Panc1 (cell line): Measurements from ENCODE around the gene EPX. TPM values are rescaled to one million over a fixed set of nuclear protein-coding genes. Genes with fewer than 3 reads are reported as not detected.

ENCODE experiments used
- ATAC-seq: fragments of 200-7000 bp; cut with Tn5 transposase; 2 replicates; pipeline ENCODE4 v1.9.1; 2020; ENCODE audit warnings: mild to moderate bottlenecking, moderate library complexity
- BruUV-seq: library from RNA; stranded (reverse); fragments of 400-500 nt; replicated peaks from 2 replicates; lab custom pipeline; 2021; lab: Mats Ljungman, UMichigan
- CTCF ChIA-PET: fragments of 300-600 bp; sonication (Branson Sonifier 250); formaldehyde crosslinking; loops from one replicate; lab custom pipeline; 2022; ENCODE audit warnings: antibody characterized with exemption; lab: Charles Lee
- POLR2A ChIA-PET: fragments of 300-600 bp; sonication (Branson Sonifier 250); formaldehyde crosslinking; loops from one replicate; lab custom pipeline; 2022; ENCODE audit warnings: antibody characterized with exemption; lab: Charles Lee
- DNase-seq: peaks from one replicate; pipeline ENCODE4 v3.0.0-alpha.2; 2010; ENCODE audit warnings: low read depth, low spot score
- H3K27ac ChIP-seq: 2 replicates; pipeline ENCODE4 v1.5.1; 2011; ENCODE audit warnings: mild to moderate bottlenecking, low read length, inconsistent platforms
- H3K27me3 ChIP-seq: fragments of 200-500 bp; sonication (Bioruptor generic); 2 replicates; pipeline ENCODE4 v1.6.0; 2014; ENCODE audit warnings: low read length, inconsistent platforms; ENCODE audit not compliant: control insufficient read depth, insufficient read depth
- H3K36me3 ChIP-seq: fragments of 200-500 bp; sonication (Bioruptor generic); 2 replicates; pipeline ENCODE4 v1.5.1; 2014; ENCODE audit warnings: inconsistent platforms, mild to moderate bottlenecking, low read length, moderate library complexity; ENCODE audit not compliant: control insufficient read depth, insufficient read depth
- H3K4me1 ChIP-seq: 2 replicates; pipeline ENCODE4 v1.5.1; 2011; ENCODE audit warnings: inconsistent platforms, mild to moderate bottlenecking, low read length, moderate library complexity; ENCODE audit not compliant: control insufficient read depth, insufficient read depth
- H3K4me3 ChIP-seq, 2 experiments: 2 replicates each; pipeline ENCODE4 v1.5.1; 2011 to 2012; ENCODE audit warnings: low read depth in 2 of 2, low read length in 2 of 2, mild to moderate bottlenecking in 2 of 2, inconsistent platforms in 1 of 2, moderate library complexity in 1 of 2
- H3K9me3 ChIP-seq: fragments of 200-500 bp; sonication (Bioruptor generic); 2 replicates; pipeline ENCODE4 v1.5.1; 2014; ENCODE audit warnings: low read depth, mild to moderate bottlenecking, inconsistent platforms, low read length, moderate library complexity; ENCODE audit not compliant: control insufficient read depth, insufficient read depth
- POLR2AphosphoS5 ChIP-seq: IDR thresholded peaks from 2 replicates; pipeline ENCODE4 v1.6.1; 2012; ENCODE audit warnings: mild to moderate bottlenecking, low read depth, low read length, moderate library complexity
- SIN3A ChIP-seq: IDR thresholded peaks from 2 replicates; pipeline ENCODE4 v1.6.1; 2012; ENCODE audit warnings: low read depth, mild to moderate bottlenecking, low read length, moderate library complexity, borderline replicate concordance; ENCODE audit not compliant: insufficient read depth
- TCF7L2 ChIP-seq: IDR thresholded peaks from 2 replicates; pipeline ENCODE4 v1.6.1; 2011; ENCODE audit warnings: mild to moderate bottlenecking, low read depth, low read length, inconsistent platforms
- in situ Hi-C: cut with HindIII; loops from 2 replicates; pipeline ENCODE4 v1.10.0; 2016; ENCODE audit warnings: low sequenced_read_pairs, low pct_unique_long_range_greater_than_20kb
- intact Hi-C: fragments of 100-400 bp; cut with micrococcal nuclease; formaldehyde crosslinking; loops from one replicate; pipeline ENCODE4 v1.10.0; 2022; ENCODE audit not compliant: unreplicated experiment
- total RNA-seq: library from RNA; stranded (reverse); gene quantifications from one replicate; pipeline ENCODE4 v1.2.1, GENCODE V29; 2021; ENCODE audit not compliant: unreplicated experiment
- TF ChIP-seq, protein P1 (sequence below): fragments of 450-650 bp; IDR thresholded peaks from 2 replicates; pipeline ENCODE4 v1.5.1; 2017; ENCODE audit warnings: mild to moderate bottlenecking
- TF ChIP-seq, protein P2 (sequence below), 2 experiments: IDR thresholded peaks; 2 replicates each; pipeline ENCODE4 v1.6.1; 2011 to 2012; ENCODE audit warnings: low read depth in 2 of 2, control low read depth in 1 of 2, low read length in 1 of 2, mild to moderate bottlenecking in 1 of 2, moderate library complexity in 1 of 2; ENCODE audit not compliant: insufficient read depth in 1 of 2

Gene EPX
- total RNA-seq, 1 experiment from 2014 or later = not detected

GRCh38 chr17:58161566-58161965 lies 31.0 kb upstream of the EPX start:
- Histone ChIP-seq H3K27me3 (peaks cover 68% of the 10 kb centered on the region), H3K4me3 (no peak overlapping the region), H3K4me1 (0 out of 2 replicates have a peak, but pooled peaks cover 2% of the 10 kb centered on the region), H3K27ac (no peak overlapping the region), H3K36me3 (no peaks in the 10 kb centered on the region), H3K9me3 (no peaks in the 10 kb centered on the region)
- intact Hi-C loops (no loop called here), in situ Hi-C loops (no loop called here)
- no peak for ATAC-seq
- CTCF ChIA-PET = no interaction called here
- no peak for DNase-seq
- POLR2A ChIA-PET = no interaction called here
- TF ChIP-seq TCF7L2 (no peak), POLR2AphosphoS5 (no peak), SIN3A (no peak)
- TF ChIP-seq, protein P1, sequence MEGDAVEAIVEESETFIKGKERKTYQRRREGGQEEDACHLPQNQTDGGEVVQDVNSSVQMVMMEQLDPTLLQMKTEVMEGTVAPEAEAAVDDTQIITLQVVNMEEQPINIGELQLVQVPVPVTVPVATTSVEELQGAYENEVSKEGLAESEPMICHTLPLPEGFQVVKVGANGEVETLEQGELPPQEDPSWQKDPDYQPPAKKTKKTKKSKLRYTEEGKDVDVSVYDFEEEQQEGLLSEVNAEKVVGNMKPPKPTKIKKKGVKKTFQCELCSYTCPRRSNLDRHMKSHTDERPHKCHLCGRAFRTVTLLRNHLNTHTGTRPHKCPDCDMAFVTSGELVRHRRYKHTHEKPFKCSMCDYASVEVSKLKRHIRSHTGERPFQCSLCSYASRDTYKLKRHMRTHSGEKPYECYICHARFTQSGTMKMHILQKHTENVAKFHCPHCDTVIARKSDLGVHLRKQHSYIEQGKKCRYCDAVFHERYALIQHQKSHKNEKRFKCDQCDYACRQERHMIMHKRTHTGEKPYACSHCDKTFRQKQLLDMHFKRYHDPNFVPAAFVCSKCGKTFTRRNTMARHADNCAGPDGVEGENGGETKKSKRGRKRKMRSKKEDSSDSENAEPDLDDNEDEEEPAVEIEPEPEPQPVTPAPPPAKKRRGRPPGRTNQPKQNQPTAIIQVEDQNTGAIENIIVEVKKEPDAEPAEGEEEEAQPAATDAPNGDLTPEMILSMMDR = no peak
- TF ChIP-seq, protein P2, sequence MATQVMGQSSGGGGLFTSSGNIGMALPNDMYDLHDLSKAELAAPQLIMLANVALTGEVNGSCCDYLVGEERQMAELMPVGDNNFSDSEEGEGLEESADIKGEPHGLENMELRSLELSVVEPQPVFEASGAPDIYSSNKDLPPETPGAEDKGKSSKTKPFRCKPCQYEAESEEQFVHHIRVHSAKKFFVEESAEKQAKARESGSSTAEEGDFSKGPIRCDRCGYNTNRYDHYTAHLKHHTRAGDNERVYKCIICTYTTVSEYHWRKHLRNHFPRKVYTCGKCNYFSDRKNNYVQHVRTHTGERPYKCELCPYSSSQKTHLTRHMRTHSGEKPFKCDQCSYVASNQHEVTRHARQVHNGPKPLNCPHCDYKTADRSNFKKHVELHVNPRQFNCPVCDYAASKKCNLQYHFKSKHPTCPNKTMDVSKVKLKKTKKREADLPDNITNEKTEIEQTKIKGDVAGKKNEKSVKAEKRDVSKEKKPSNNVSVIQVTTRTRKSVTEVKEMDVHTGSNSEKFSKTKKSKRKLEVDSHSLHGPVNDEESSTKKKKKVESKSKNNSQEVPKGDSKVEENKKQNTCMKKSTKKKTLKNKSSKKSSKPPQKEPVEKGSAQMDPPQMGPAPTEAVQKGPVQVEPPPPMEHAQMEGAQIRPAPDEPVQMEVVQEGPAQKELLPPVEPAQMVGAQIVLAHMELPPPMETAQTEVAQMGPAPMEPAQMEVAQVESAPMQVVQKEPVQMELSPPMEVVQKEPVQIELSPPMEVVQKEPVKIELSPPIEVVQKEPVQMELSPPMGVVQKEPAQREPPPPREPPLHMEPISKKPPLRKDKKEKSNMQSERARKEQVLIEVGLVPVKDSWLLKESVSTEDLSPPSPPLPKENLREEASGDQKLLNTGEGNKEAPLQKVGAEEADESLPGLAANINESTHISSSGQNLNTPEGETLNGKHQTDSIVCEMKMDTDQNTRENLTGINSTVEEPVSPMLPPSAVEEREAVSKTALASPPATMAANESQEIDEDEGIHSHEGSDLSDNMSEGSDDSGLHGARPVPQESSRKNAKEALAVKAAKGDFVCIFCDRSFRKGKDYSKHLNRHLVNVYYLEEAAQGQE (IDR thresholded peaks at IDR 0.05; ENCODE audit: insufficient read depth in 1 of 2, low read depth in 2 of 2, low read length in 1 of 2) = no peak
- no TSS peak for BruUV-seq

GRCh38 chr17:58165981-58166380 lies 26.5 kb upstream of the EPX start:
- no peak overlapping the region for H3K4me3 ChIP-seq
- in situ Hi-C loops (no loop called here), intact Hi-C loops (no loop called here)
- TF ChIP-seq, protein P1 = no peak
- TF ChIP-seq, protein P2 (IDR thresholded peaks at IDR 0.05; ENCODE audit: insufficient read depth in 1 of 2, low read depth in 2 of 2, low read length in 1 of 2) = peak; percentile 21 to 77; a peak in 2 of 4 replicates
- ATAC-seq = no peak
- H3K36me3 ChIP-seq = no peaks in the 10 kb centered on the region
- ChIA-PET CTCF (no interaction called here), POLR2A (no interaction called here)
- BruUV-seq = no TSS peak
- DNase-seq = no peak
- H3K9me3 ChIP-seq = no peaks in the 10 kb centered on the region
- H3K27ac ChIP-seq = no peak overlapping the region
- peaks cover 68% of the 10 kb centered on the region for H3K27me3 ChIP-seq
- no peaks in the 10 kb centered on the region for H3K4me1 ChIP-seq
